AG04450 (cell line): ENCODE data around the gene ATF1. TPM values are rescaled to one million over a fixed set of nuclear protein-coding genes. Genes with fewer than 3 reads are reported as not detected.
A peak's percentile ranks its signal among the peaks of the same experiment; 100 is the strongest.

ENCODE experiments used
- CTCF ChIA-PET: fragments of 300-600, 350-600 bp; formaldehyde crosslinking; extraction: SDS; loops from one replicate; lab custom pipeline; 2022; ENCODE audit warnings: antibody characterized with exemption, inconsistent platforms; lab: Charles Lee
- POLR2A ChIA-PET: fragments of 350-600 bp; formaldehyde crosslinking; extraction: SDS; loops from one replicate; lab custom pipeline; 2021; ENCODE audit warnings: antibody characterized with exemption, inconsistent platforms; lab: Yijun Ruan, JAX
- DNase-seq: peaks from one replicate; pipeline ENCODE4 v3.0.0-alpha.2; 2011; ENCODE audit warnings: low read depth, low spot score
- H3K27ac ChIP-seq: one replicate; pipeline ENCODE4 v1.5.1; 2012; ENCODE audit warnings: low read depth, low read length, control low read depth
- H3K27me3 ChIP-seq: one replicate; pipeline ENCODE4 v1.6.0; 2012; ENCODE audit warnings: low read length; ENCODE audit not compliant: control insufficient read depth, insufficient read depth
- H3K4me3 ChIP-seq: 2 replicates; pipeline ENCODE4 v1.5.1; 2011; ENCODE audit warnings: mild to moderate bottlenecking, low read depth, low read length, control low read depth
- H3K9me3 ChIP-seq: 2 replicates; pipeline ENCODE4 v1.5.1; 2012; ENCODE audit warnings: low read length; ENCODE audit not compliant: control insufficient read depth, insufficient read depth
- CTCF ChIP-seq: IDR thresholded peaks from 2 replicates; pipeline ENCODE4 v1.5.1; 2011; ENCODE audit warnings: low read depth, low read length, control low read depth, inconsistent platforms
- polyA plus RNA-seq: library from polyadenylated mRNA; depleted of rRNA; stranded (reverse); fragments of >200 nt; gene quantifications from 2 replicates; pipeline ENCODE4 v1.2.3, GENCODE V29; 2011

The ATF1 gene
- polyA plus RNA-seq, 1 experiment: 63.1 TPM

GRCh38 chr12:50750366-50750765 is 13.5 kb upstream of the ATF1 start:
- H3K27ac ChIP-seq: no peak overlapping the region
- TF ChIP-seq CTCF: no peak
- ChIA-PET POLR2A (no interaction called here), CTCF (interaction anchor here (1.1 kb wide), 1 partner anchor 16 kb away, joined by 4 read pairs; no protein-coding TSS in a partner anchor)
- no peaks in the 10 kb centered on the region for H3K27me3 ChIP-seq
- DNase-seq: no peak
- H3K4me3 ChIP-seq: no peak overlapping the region
- H3K9me3 ChIP-seq: no peaks in the 10 kb centered on the region

GRCh38 chr12:50751948-50752721 is 11.8 kb upstream of the ATF1 start:
- POLR2A ChIA-PET: no interaction called here
- CTCF ChIA-PET: no interaction called here
- Histone ChIP-seq H3K4me3 (no peak overlapping the region), H3K9me3 (no peaks in the 10 kb centered on the region), H3K27me3 (no peaks in the 10 kb centered on the region), H3K27ac (no peak overlapping the region)
- no peak for TF ChIP-seq CTCF
- DNase-seq: no peak

GRCh38 chr12:50753232-50753769 is 10.6 kb upstream of the ATF1 start:
- TF ChIP-seq CTCF: no peak
- Histone ChIP-seq H3K27ac (no peak overlapping the region), H3K4me3 (no peak overlapping the region), H3K9me3 (no peaks in the 10 kb centered on the region), H3K27me3 (no peaks in the 10 kb centered on the region)
- no peak for DNase-seq
- POLR2A ChIA-PET: no interaction called here
- CTCF ChIA-PET: no interaction called here

GRCh38 chr12:50764286-50765094 is 589 bp downstream of the ATF1 start:
- Histone ChIP-seq H3K4me3 (peak overlapping the region; percentile 90), H3K9me3 (peaks cover 3% of the 10 kb centered on the region; the same call in 1 of the 2 replicates), H3K27me3 (no peaks in the 10 kb centered on the region), H3K27ac (peak overlapping the region; percentile 95)
- no peak for DNase-seq
- no peak for TF ChIP-seq CTCF
- POLR2A ChIA-PET: interaction anchor here (0.5 to 2.5 kb wide), 7 partner anchors 18 to 319 kb away, joined by 3 to 8 read pairs (median 5); partner anchors contain the start of gene CSRNP2
- CTCF ChIA-PET: interaction anchor here (0.6 to 2.9 kb wide), 34 partner anchors 10 to 586 kb away, joined by 3 to 57 read pairs (median 5); partner anchors contain the start of gene DIP2B
